GM18526 (cell line): ENCODE results near the gene GBF1.

Experiments
- POLR2A ChIP-seq: IDR thresholded peaks from 3 replicates; pipeline ENCODE4 v1.6.1; 2011; ENCODE audit not compliant: insufficient read length; ENCODE audit errors: extremely low read depth

The GBF1 gene

GRCh38 chr10:102226542-102226870 lies 18.8 kb upstream of the GBF1 start:
- TF ChIP-seq POLR2A, result no peak

- TF ChIP-seq POLR2A, result no peak
Measured at GRCh38 chr10:102227050-102227449, 18.3 kb upstream of the GBF1 start.

GRCh38 chr10:102229810-102230263 lies 15.5 kb upstream of the GBF1 start:
- TF ChIP-seq POLR2A, result no peak

- TF ChIP-seq POLR2A, result no peak
Measured at GRCh38 chr10:102230264-102230860, 15.0 kb upstream of the GBF1 start.

GRCh38 chr10:102230861-102231356 lies 14.4 kb upstream of the GBF1 start:
- TF ChIP-seq POLR2A, result no peak

- TF ChIP-seq POLR2A, result no peak
Measured at GRCh38 chr10:102231357-102232318, 13.7 kb upstream of the GBF1 start.

GRCh38 chr10:102233997-102234396 lies 11.3 kb upstream of the GBF1 start:
- no peak for TF ChIP-seq POLR2A

GRCh38 chr10:102234888-102235597 lies 10.3 kb upstream of the GBF1 start:
- TF ChIP-seq POLR2A, result no peak

- TF ChIP-seq POLR2A, result no peak
Measured at GRCh38 chr10:102235598-102235920, 9.8 kb upstream of the GBF1 start.

- no peak for TF ChIP-seq POLR2A
Measured at GRCh38 chr10:102236006-102236405, 9.3 kb upstream of the GBF1 start.

GRCh38 chr10:102237711-102238252 lies 7.5 kb upstream of the GBF1 start:
- no peak for TF ChIP-seq POLR2A

- TF ChIP-seq POLR2A, result no peak
Measured at GRCh38 chr10:102240467-102241031, 4.8 kb upstream of the GBF1 start.

GRCh38 chr10:102241032-102241443 lies 4.3 kb upstream of the GBF1 start:
- no peak for TF ChIP-seq POLR2A

GRCh38 chr10:102241444-102242117 lies 3.8 kb upstream of the GBF1 start, which contains the start of gene PITX3:
Gene PITX3 (minus strand): TSS chr10:102241512. CDS start chr10:102232080, 9,432 bp downstream.
- no peak for TF ChIP-seq POLR2A
